GM19193 (cell line): ENCODE measurements around the gene GPC5.

Experiments
- POLR2A ChIP-seq: IDR thresholded peaks from 4 replicates; pipeline ENCODE4 v1.6.1; 2011; ENCODE audit not compliant: insufficient read depth, insufficient read length; ENCODE audit errors: extremely low read depth

GPC5 gene

DNA sequence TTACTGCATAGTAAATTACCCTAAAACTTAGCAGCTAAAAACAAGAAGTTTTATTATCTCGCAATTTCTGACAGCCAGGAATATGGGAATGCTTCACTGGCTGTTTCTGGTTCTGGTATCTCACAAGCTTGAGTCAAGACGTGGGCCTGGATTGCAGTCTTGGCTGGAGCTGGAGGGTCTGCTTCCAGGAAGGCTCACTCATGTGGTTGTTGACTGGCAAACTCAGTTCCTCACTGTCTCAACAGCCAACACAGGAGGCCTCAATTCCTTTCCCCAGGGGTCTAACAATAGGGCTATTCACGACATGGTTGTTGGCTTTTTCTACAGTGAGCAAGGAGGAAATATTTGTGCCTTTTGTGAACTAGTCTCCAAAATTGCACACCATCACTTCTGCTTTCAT is 146.3 kb downstream of the GPC5 start:
- no peak for TF ChIP-seq POLR2A

DNA sequence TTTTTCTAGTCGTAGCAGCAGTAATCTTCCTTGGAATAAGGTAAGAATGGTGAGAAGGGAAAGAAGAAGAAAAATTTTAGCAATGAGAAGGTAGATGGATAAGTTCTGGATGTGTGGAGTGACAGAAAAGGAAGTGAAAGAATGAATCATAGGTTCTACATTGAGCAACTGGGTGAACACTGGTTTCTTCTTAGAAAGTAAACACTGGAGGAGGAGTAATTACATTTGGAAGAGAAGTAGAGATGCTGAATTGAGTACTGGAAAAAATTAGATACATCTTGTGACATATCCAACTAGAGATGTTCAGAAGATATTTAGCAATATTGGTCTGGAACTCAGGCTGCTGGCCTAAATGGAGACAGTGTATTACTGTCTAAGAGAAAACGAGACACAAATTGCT is 148.5 kb downstream of the GPC5 start:
- no peak for TF ChIP-seq POLR2A

DNA sequence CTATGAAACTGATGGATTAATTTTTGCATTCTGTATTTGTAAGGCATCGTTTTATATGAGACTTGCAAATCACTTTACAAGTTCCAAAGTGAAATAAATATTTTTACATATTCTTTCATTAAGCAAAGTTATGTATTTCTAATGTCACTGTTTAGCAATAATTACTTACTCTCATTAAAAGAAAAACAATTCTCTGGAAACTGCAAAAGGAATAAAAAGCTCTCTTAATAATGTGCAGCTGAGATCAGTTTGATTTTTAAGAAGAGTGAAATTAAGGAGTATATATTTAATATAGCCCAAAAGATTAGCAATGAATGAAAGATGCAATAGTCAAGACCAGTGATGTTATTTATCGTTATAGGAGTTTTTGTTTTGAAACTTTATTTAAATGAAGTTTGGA is 155.2 kb downstream of the GPC5 start:
- TF ChIP-seq POLR2A = no peak

DNA sequence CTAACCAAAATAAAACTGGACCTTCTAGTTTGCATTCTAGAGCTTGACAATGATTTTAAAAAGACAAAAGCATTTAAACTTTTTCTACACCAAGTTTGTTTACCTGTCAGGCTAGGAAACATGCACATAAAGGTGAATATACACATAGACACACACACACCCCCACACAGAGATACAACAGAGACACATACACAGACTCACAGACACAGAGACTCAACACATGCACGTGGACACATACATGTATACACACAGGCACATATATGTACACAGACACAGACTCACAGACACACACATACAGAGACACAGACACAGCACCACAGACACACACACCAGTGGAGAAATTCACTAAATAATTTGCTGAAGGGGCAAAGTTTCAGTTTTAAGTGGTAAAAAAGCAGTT is 155.7 kb downstream of the GPC5 start:
- no peak for TF ChIP-seq POLR2A

DNA sequence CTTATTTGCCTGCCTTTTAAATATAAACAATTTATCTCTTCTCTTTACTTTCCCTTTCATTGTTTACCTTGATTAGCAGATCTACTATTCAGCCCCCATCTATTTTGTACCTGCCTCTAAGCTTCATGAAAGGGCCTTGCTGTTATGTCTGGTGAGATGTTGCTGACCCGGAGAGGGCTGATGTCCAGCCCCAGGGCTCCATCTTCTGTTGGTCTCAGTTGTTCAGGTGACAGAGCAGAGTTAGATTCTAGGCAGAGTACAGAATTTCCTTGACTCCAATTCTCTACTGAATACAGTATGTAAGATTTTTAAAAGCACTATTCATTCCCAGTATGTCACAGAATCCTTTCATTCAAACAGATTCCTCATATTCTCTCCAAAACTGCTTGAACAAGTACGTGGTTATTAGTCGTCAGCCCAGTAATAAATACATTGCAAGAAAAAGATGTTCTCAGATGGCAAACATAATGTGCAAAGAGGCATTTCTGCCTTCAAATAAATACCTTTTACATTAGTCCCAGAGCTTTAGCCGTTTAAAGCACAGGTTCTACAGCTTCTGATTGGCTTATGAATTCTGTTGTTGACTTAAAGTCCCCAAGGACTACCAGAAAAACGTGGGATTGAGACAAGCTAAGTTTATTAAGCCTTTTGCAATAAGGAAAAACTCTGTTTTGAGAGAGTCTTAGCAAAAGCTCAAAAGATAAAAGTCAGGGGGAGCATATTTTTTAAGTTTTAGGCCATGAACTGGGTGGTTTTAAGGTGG is 159.1 kb downstream of the GPC5 start:
- TF ChIP-seq POLR2A = no peak

DNA sequence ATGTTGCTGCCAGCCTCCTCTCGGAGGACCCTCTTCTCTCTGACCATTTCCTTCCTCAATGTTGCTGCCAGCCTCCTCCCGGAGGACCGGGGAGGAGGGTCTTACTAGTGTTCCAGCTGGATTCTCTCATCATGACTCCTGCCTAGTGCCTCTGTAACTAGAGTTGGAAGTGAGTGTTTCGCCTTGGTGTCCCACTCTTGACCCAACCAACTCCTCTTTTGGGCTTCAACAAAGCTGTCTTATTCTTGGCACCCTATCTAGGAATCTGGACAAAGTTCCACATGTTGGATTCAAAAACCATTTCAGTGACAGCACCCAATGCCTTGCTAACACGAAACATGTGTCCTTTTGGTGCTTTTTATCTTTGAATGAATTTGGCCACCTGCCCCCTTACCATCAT is 165.4 kb downstream of the GPC5 start:
- TF ChIP-seq POLR2A = no peak

DNA sequence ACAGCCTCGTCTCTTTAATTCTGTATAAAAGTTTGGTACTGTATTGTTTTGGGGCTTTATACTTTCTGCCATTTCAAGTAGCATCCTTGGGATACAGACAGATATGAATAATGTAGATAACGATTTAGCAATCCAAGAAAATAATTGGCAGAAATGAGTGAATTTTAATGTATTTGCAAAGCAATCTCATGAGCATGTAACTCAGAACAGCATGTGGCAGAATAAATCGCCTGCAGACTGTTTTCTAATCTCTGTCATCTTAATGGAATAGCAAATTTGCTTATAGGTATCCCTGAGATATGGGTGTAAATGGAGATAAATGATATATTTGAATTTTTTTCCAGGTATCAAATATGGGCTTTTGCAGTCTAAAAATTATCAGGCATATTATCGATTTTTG is 166.0 kb downstream of the GPC5 start:
- TF ChIP-seq POLR2A = no peak

DNA sequence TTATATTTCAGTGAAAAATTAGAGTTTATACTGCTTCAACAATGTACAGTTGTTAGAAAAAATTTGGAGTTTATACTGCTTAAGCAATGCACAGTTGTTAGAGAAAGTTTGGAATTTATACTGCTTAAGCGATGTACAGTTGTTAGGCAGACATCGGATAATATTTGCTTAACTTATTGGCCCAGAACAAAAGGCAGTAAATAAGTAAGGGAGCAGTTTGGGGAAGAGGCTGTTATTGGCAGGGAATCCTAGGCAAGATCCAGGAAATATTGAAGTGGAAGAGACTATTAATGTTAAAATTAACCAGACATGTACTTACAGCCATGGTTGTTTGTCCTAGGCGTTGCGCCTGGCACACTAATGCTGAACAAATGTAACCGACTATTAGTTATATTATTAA is 166.9 kb downstream of the GPC5 start:
- TF ChIP-seq POLR2A = no peak

DNA sequence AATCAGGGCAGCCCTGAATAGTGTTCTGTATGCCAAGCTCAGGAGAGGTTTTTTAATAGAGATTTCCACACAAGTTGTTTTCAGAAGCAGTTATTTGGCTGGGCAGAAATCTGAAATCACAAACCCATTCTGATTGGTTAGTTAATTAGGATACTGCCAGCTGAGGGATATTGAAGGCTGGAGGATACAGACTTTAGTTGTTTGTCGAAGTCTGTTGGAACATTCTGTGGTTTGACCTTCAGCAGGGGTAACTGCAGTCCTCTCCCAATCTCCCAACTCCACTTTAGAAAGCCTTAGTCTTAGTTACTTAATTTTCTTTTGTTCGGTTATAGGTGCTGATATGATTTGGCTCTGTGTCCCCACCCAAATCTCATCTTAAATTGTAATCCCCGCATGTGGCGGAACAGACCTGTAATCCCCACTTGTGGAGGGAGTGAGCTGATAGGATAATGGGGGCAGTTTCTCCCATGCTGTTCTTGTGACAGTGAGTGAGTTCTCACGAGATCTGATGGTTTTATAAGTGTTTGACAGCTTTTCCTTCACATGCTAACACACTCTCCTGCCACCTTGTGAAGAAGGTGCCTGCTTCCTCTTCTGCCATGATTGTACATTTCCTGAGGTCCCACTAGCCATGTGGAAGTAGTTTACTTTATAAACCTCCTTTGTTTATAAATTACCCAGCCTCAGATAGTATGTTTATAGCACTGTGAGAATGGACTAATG is 169.2 kb downstream of the GPC5 start:
- no peak for TF ChIP-seq POLR2A

DNA sequence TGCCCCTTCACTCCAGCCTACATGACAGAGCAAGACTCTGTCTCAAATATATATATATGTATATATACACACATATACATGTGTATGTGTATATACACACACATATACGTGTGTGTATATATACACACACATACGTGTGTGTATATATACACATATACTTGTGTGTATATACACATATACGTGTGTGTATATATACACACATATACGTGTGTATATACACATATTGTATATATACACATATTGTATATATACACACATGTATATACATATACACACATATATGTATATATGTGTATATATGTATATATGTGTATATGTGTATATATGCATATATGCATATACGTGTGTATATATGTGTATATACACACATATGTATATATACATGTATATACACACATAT is 173.3 kb downstream of the GPC5 start:
- TF ChIP-seq POLR2A = no peak

DNA sequence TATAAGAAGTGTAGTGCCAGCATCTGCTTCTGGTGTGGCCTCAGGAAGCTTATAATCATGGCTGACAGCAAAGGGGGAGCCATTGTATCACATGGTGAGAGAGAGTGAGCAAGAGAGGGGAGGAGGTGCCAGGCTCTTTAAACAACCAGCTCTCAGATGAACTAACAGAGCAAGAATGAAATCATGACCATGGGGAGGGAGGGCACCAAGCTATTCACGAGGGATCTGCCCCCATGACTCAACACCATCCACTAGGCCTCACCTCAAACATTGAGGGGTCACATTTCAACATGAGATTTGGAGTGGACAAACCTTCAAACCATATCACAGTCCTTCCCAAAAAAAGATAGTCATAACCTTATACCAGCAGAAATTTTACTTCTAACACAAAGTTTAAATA is 174.0 kb downstream of the GPC5 start:
- no peak for TF ChIP-seq POLR2A

DNA sequence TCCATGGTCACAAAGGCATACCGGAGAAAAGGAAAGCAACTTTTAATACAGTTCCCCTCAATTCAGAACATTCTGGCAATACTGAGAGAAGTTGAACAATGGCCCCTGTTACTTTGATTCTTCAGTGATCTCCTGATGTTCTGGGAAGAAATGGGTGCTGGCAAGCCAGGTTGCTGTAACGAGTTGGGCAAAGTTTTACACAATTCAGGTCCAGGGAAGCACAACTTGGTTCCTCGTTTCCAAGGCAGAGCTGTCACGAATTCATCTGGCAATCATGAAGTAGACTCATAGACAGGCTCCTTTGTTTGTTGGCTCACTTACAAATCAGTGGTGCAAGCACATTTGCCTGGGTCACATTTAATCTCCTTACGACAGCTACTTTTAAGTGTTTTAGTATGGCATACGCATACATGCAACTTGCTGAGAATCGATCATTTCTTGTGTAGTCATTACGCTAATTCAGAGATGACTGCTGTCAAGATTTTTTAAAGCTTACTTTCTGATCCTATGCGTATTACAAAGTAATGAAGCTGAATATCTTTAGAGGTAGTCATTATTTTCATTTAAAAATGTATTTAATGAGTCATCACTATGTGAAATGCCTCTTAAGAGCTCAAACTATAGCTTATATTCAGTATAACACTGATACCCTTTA is 174.7 kb downstream of the GPC5 start:
- no peak for TF ChIP-seq POLR2A

DNA sequence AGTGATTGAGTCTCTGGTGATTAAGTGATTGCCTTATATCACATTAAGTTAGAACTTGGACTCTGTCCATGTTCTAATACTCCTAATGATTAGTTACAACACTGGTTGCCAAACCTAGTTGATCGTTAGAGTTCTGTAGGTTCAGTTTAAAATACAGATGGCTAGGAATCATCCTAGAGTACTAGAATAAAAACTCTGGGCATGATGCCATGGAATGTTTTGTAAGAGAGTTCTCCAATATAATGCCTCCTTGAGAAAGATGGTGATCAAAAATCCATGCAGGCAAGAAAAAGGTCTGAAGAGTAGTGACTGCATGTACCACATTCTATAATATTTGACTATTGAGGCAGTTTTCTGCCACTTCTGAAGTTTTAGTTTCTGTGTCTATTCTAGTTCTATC is 176.3 kb downstream of the GPC5 start:
- TF ChIP-seq POLR2A = no peak

DNA sequence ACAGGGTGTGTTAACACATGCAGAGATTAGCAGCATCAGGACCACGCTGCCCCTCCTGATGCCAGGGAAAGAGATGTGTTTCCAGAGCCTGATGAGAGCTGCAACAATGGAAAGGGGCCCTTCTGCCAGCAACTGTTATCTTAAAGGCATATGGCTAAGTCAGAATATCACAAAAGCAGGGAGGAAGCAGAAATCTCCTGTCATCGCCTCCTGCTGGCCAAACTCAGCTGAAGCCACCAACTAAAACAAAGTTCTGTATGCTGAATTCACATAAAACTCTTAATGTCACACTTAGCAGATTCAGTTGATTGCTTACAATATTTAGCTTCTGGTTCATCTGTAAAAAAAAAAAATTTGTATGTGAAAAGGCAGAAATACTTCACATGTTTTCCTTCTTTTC is 178.2 kb downstream of the GPC5 start:
- no peak for TF ChIP-seq POLR2A

DNA sequence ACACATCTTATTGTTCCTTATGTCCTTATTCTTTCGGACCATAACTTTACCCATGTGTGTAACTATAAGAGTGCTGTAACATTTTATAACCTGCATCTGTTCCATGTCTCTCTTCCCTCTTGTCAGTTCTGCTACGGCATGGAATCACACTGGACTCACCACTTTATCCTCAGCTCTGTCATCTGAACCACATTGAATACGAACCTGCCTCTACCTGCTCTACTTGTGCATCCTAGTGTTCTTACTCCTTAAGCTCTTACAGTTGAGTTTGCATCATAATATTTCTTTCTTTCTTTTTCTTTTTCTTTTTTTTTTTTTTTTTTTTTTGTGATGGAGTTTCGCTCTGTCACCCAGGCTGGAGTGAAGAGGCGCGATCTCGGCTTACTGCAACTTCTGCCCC is 180.9 kb downstream of the GPC5 start:
- no peak for TF ChIP-seq POLR2A

DNA sequence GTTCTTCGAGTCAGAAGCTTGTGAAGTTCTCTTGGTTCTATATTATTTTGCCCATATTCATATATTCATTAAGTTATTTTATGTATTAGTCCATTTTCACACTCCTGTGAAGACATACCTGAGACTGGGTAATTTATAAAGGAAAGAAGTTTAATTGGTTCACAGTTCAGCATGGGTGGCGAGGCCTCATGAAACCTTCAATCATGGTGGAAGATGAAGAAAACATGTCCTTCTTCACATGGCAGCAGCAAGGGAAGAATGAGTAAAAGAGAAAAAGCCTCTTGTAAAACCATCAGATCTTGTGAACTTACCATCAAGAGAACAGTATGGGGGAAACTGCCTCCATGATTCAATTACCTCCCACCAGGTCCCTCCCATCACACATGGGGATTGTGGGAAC is 182.3 kb downstream of the GPC5 start:
- TF ChIP-seq POLR2A = no peak

DNA sequence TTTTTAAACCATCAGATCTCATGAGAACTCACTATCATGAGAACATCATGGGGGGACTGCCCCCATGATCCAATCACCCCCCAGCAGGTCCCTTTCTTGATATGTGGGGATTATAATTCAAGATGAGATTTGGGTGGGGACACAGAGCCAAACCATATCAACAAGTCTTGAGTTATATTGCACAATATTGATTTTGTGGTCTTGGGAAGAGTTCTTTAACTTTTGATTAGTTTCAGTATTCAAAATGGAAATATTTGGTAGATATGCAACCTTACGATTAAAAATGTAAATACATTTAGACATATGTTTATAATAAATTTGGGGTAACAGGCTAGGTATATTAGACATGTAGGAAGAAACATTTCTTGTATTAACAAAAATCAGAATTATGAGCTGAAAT is 188.2 kb downstream of the GPC5 start:
- TF ChIP-seq POLR2A = no peak

DNA sequence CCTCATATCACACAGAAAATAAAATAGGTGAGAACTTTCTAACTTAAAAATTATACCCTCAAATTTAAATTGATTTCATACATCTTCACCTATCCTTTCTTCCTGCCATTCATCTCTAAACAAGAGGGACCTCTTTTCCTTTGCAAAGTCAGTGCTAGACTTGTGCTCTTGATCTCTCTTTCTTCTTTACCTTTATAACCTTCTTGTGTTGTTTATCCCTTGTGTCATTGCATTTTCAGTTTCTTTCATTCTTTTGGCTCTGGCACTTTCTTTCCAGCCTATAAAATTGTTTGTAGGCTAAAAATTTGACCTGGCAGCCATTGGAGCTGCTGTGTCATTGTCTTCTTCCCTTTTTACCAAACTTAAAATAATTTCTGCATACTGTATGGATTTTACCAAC is 190.1 kb downstream of the GPC5 start:
- TF ChIP-seq POLR2A = no peak
